ENCODE results near the gene IFFO2.

- TF ChIP-seq POLR2A (IDR thresholded peaks at IDR 0.05; ENCODE audit: low read length) (no peak), GATA1 (IDR thresholded peaks at IDR 0.05; ENCODE audit: low read depth, low read length) (no peak)
These were observed 9.0 kb upstream of the IFFO2 start for GRCh38 chr1:18965206-18966173.
